ENCODE results near the gene EFS.

The EFS gene

DNA sequence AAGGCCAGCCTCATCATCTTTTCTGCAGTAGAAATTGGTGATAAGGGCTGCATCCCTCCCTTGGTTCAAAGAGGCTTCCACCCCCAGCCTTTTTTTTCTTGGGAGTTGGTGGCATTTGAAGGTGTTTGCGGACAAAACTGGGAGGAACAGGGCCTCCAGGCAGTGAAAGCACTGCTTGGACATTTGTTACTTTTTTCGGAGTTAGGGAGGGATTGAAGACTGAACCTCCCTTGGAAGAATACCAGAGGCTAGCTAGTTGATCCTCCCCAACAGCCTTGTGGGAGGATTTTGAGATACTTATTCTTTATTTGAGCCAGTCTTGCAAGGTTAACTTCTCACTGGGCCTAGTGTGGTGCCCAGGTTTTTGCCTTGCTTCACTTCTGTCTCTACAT lies 40.5 kb downstream of the EFS start:
- DNase-seq: no peak

GRCh38 chr14:23323838-23324454 lies 41.0 kb downstream of the EFS start:
- DNase-seq: no peak

GRCh38 chr14:23322568-23323517 lies 42.1 kb downstream of the EFS start:
- no peak for DNase-seq

GRCh38 chr14:23321572-23322547 lies 43.1 kb downstream of the EFS start:
- peak; percentile 65 for DNase-seq

- peak; percentile 100 for DNase-seq
Measured at GRCh38 chr14:23320584-23321571, 44.1 kb downstream of the EFS start, which contains the start of gene PABPN1. Gene PABPN1 (plus strand): TSS chr14:23321457. CDS start chr14:23321470, 13 bp downstream.

GRCh38 chr14:23319746-23320583 lies 45.0 kb downstream of the EFS start:
- DNase-seq: no peak

DNA sequence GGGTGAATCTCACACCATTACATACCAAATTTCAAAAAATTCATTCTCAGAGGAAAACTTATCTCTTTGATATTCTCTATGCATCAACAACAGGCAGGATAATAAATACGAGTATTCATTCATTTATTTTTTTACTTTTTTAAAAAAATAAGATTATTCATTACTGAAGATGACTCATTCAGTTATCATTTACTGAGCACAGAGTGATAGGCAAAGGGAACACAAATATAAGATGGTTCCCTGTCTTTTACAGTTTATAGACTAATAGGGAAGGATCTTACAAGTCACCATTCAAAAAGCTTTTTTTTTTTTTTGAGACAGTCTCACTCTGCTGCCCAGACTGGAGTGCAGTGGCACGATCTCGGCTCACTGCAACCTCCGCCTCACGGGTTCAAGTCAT lies 48.7 kb downstream of the EFS start:
- no peak for DNase-seq

GRCh38 chr14:23310546-23310945 lies 54.4 kb downstream of the EFS start:
- DNase-seq: no peak

- DNase-seq: no peak
Measured at GRCh38 chr14:23308721-23309445, 56.1 kb downstream of the EFS start.

DNA sequence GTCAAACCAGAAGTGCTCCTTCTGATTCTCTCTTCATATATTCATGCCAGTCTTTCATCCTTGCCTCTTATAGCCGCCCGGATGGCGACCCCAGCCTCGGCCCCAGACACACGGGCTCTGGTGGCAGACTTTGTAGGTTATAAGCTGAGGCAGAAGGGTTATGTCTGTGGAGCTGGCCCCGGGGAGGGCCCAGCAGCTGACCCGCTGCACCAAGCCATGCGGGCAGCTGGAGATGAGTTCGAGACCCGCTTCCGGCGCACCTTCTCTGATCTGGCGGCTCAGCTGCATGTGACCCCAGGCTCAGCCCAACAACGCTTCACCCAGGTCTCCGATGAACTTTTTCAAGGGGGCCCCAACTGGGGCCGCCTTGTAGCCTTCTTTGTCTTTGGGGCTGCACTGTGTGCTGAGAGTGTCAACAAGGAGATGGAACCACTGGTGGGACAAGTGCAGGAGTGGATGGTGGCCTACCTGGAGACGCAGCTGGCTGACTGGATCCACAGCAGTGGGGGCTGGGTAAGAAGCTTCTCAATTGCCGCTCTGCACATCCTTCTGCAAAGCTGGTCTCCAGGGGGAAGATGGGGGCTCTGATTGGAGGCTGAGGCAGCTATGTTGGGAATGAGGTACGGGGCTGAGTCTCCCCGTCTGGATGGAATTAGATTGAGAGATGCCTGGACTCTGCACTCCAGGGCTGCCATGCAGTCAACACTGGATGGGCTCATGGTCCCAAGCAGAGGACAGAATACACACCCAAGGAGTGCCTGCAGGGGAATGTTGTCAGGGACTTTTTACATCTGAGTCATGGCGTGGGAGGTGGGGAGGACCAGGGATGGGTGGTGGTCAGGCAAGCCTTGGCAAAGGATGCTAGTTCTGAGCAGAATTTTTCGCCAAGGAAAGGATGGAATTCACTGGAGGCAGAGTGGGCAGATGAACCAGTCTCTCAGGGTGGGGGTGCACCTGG lies 57.0 kb downstream of the EFS start:
- no peak for DNase-seq

GRCh38 chr14:23307146-23307530 lies 57.8 kb downstream of the EFS start:
- no peak for DNase-seq

DNA sequence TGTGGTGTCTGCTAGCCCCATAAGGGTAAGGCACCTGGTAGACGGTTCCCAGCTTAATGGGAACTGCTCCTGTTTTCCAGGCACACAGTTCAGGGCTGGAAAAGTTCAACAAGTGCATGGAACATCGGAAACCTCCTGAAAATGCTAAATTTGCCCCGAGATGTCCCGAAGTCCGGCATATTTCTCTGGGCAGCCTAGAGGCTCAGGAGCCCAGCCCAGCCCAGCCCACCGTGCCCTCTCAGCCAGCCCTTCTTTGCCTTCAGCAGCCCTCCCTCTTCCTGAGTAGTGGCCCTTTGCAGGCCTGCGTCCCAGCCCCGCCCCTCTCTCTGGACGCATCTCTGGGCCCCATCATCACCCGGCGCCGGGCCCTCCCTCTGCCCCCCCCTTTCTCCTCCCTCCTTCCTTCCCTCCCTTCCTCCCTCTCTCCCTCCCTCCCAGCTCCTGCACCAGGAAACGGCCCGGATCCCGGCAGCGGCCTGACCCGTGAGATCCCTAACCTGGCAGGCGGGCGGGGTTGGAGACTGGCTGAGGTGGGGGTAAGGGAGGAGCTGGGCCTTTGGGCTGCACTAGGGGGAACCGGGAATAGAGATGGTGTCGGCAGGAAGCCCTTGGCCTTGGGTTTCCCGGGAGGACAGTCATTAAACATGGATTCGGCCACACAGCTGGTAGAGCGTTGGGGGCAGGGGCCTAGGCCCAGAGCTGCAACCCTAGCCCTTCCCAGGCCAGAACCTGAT lies 58.4 kb downstream of the EFS start, which contains the start of gene BCL2L2:
TSS of gene BCL2L2 (plus strand) at position 422 of the 734 bp plus-strand sequence. CDS start 935 bp downstream, outside the sequence.
- peak; percentile 95 for DNase-seq
